DMS53 treated with DMSO at 0.1 percent for 48 hours (cell line): ENCODE results near the gene MT1E.
"Not testable (repeated sequence)": the region's sequence is repeated elsewhere in the genome, so short reads cannot be mapped to it uniquely, and the experiment has no call there.

Source experiments
- DNase-seq: peaks from one replicate; lab custom pipeline; 2025; ENCODE audit not compliant: unreplicated experiment; lab: John Stamatoyannopoulos, UW

Gene MT1E

GRCh38 chr16:56643080-56643778, 17.6 kb downstream of the MT1E start:
- DNase-seq: peak; percentile 80

- DNase-seq: no peak
Measured at GRCh38 chr16:56643833-56644232, 18.3 kb downstream of the MT1E start.

DNA sequence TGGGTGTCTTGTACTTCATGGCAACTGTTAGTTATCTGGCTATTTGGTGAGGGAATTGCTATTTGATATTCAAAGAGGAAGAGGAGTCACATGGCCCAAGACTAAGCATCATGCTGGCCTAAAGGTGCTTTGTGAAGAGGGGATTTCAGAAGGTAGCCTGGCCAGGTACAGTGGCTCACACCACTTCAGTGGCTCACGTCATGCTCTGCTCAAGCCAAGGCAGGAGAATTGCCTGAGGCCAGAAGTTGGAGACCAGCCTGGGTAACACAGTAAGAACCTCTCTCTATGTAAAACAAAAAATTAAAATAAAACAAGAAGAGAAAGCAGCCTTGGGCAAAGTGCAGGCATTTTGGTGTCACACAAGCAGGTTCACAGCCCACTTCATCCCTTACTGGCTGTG, 19.7 kb downstream of the MT1E start:
- DNase-seq: no peak

DNA sequence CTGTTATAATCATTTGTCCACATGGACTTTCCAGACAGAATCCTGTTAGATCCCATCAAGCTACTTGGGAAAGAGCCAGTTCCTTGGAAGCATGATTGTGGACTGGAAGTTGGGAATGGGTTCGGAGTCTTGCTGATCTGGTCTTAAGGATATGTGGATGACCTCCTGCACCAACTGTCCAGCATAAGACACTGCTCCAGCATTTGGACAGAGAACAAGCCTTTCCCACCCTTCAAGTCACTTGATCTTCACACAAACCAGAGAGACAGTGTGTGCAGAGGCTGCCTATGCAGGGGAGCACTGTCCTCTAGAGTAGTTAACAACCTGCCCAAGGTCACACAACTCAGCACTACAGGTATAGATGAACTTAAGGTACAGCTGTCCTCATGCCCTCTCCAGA, 20.3 kb downstream of the MT1E start:
- no peak for DNase-seq

DNA sequence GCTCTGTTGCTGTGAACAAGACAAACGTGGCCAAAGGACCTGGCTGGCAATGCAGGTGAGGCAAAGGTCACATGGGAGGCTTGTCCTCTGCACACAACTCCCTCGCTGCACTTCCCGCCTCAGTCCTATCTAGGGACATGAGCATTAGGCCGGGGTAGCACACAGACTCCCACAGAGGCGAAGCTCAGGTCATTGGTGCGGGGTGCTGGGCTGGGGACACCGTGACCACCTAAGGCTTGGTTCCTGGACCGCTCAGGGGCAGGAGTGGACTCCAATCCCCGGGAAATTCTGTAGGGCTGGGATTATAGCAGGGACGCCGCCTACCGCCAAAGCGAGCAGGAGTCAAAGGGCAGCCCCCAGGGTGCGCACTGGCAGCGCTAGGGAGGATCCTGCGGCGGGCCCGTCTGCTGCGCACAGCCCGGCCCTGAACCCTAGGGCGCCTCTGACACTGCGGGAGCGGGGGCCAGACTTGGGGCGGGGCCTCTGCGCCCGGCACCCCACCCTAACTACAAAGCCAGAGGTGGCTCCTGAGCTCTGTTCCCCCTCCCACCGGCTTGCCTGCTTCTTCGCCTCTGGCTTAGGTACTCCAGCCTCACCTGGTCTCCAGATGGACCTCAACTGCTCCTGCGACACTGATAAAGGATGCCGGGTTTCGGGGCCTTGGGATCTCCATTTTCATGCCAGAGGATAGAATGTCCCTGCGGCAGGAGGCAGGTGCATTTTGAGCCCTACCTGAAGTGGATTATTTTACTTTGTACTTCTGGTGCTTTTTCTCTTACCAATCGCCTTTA, 22.3 kb downstream of the MT1E start:
- DNase-seq: no peak

- no peak for DNase-seq
Measured at GRCh38 chr16:56649271-56649670, 23.7 kb downstream of the MT1E start.

- no peak for DNase-seq
Measured at GRCh38 chr16:56649820-56650219, 24.2 kb downstream of the MT1E start.

GRCh38 chr16:56651586-56651985, 26.0 kb downstream of the MT1E start, which contains the start of gene MT1B:
TSS of gene MT1B (plus strand) at chr16:56651886. CDS start at chr16:56651954, 68 bp downstream.
- DNase-seq: no peak

DNA sequence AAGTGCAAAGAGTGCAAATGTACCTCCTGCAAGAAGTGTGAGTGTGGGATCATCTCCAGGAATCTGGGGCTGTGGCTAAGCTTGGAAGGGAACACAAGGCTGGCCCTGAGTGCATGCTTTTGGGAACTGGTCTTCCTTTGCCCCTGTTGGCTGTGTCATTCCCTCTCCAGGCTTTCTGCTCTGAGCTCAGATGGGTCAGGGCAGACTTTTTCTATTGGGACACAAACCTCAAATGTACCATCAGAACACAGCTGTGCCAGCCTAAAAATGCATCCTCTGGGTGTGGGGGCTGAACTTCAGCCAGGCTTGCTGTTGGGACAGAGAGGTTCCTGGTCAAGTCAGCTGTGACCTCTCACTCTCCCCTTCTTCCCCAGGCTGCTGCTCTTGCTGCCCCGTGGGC, 27.0 kb downstream of the MT1E start:
- no peak for DNase-seq

DNA sequence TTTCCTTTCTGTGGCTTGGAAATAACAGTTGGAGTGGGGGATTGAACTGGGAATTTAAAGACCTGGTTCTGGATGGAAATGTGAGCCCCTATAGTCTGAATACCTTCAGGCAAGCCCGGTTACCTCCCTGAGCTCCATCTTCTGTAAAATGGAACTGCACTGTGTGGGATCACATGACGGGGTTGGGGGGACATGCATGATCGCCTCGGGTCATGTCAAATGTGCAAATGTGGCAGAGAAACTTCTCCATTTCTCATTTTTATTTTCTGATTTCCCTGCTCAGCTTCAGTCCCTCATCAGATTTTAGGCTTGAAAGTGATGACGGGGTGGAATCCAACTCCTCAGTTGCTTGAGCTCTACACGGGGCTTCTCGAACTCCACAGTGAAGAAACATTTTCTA, 27.6 kb downstream of the MT1E start:
- DNase-seq: no peak

GRCh38 chr16:56657555-56658326, 32.2 kb downstream of the MT1E start, which contains the start of gene MT1F:
TSS of gene MT1F (plus strand) at chr16:56657959. CDS start at chr16:56658059, 100 bp downstream.
- peak; percentile 68 for DNase-seq

DNA sequence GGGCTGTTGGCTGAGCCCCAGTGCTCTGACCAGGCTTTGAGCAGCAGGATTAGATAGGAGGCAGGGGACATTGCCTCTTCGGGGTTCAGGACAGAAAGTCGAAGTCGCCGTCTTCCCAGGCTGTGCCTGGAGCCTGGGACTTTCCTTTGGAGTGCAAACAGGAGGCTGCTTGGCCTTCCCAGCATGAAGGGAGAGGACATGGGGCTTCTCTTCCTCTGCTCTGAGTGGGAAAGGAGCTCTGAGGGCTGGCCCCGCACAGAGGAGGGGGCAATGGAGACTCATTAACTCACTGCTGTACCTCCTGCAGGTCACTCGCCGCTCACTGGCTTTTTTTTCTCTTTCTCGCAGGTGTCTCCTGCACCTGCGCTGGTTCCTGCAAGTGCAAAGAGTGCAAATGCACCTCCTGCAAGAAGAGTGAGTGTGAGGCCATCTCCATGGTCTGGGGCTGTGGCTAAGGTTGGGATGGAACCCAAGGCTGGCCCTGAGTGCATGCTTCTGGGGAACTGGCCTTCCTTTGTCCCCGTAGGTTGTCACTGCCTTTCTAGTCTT, 32.8 kb downstream of the MT1E start:
- no peak for DNase-seq

- DNase-seq: no peak
Measured at GRCh38 chr16:56662357-56663354, 37.1 kb downstream of the MT1E start.

- DNase-seq: no peak
Measured at GRCh38 chr16:56664506-56664905, 38.9 kb downstream of the MT1E start.

DNA sequence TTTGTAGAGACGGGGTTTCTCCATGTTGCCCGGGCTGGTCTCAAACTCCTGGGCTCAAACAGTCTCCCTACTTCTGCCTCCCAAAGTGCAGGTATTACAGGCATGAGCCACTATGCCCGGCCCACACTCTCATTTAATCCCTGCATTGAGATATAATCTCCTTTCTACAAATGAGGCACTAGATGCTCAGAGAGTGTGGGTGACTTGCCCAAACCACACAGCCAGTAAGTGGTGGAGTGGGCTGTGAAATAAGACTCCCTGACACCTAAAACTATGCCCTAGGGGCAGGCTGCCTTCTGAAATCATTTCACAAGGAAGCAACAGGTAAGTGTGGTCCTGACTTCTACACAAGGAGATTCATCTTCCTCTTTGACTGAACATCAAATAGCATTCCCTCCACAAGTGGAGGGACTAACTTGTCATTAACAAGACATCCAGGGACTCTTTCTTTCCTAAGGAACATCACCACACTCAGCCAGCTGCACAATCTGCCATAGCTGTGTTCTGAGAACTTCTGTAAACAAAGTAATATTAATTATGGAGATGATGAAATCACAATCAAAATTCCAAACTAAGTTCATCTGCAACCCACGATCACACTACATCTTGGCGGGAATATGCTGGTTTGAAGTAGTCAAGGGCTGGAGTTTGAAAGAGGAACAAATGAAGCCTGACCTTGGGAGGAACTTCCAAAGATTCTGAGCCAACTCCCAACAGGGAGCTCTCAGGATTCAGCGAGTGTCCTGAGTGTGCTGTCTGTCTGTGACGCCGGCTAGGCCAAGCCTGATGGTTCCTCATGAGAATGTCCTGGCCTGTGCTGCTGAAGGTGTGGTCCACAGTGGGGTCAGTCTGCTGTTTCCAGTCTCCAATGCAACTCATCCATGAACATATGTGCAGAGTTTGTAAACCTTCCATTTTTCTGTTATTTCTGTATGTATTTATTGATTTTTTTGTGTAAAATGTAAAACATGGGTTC, 40.0 kb downstream of the MT1E start:
- not testable (repeated sequence) for DNase-seq

DNA sequence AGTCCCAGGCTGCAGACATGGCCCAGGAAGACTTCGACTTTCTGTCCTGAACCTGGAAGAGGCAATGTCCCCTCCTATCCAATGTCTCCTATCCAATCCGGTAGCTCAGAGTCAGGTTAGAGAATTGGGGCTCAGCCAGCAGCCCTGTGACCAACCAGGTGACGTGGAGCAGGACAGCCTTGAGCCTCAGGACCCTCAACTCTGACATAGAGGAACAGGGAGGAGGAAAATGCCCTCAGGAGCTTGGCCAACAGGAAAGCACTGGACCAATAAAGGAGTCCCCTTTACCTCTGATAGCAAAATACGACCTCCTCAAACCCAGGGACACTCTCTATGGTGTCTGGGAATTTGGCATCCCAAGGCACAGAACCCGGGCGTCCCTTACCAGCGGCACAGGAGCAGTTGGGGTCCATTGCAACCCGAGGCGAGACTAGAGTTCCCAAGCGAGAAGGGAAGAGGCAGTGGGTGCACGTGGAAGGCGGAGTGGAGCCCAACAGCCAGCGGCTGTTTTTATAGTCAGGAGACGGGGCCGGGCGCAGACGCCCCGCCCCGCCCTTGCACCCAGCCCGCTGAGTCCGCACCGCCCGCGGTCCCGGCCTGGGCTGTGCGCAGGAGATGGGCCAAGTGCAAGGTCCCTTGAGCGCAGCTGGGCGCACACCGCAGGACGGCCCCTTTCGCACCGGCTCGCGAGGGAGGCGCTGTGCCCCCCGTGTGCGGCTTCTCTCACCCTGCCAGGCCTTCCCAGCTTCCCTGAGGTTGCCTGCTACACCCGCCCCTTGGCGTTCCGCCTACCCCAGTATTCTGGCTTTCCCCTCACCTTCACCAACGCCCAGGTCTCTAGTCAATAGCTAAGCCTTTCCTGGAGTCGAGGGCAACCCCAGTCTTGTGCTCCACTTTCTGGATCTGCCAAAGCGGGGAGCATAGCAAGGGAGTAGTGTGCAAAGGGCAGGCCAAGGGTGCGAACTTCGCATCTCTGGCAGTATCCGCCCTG, 42.3 kb downstream of the MT1E start, which contains the start of gene MT1G:
Gene MT1G, minus strand, starts transcription at position 485 of the 991 bp plus-strand sequence. Its CDS starts 72 bp downstream, at position 413.
- DNase-seq: peak; percentile 67

DNA sequence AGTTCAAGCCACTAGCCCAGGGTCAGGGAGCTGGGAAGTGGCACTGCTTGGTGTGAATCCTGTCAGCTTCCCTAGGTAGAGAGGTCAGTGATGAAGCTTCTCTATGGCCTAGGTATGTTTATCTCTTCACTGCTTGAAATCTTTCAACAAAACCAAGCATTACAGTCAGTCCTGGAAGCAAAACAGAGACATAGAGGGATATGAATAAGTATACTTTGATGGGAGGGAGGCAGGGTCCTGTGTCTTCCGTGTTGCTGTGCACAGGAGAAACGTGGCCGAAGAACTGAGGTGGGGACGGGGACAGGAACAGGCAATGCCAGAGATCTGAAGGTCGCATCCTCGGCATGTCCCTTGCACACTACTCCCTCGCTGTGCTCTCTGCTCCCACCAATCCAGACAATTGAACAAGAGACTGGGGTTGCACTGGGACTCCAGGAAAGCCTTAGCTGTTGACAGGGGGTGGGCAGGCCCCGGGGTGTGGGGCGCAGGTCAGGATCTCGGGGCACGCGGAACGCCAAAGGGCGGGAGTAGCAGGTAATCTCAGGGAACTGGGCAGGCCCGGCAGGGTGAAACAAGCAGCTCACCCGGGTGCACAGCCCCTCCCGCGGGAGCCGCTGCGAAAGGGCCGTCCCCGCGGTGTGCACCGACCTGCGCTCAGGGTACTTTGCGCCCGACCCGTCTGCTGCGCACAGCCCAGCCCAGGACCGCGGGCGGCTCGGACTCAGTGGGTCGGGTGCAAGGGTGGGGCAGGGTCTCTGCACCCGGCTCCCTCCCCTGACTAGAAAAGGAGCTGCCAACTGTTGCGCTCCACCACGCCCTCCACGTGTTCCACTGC, 43.6 kb downstream of the MT1E start, which contains the start of gene MT1H:
Gene MT1H, plus strand, starts transcription at position 810 of the 835 bp plus-strand sequence. CDS start 71 bp downstream, outside the sequence.
- DNase-seq: no peak
